GM18870 (cell line): Measurements from ENCODE around the gene CCDC141.
"Not testable (repeated sequence)": the region's sequence is repeated elsewhere in the genome, so short reads cannot be mapped to it uniquely, and the experiment has no call there.

Source experiments
- ATAC-seq: cut with Tn5 transposase; IDR thresholded peaks from one replicate; pipeline ENCODE4 v1.9.1; 2021; ENCODE audit warnings: moderate library complexity; ENCODE audit not compliant: unreplicated experiment

CCDC141 gene

GRCh38 chr2:179037807-179038206 is 12.1 kb downstream of the CCDC141 start:
- peak; percentile 76 for ATAC-seq

- no peak for ATAC-seq
Observed at GRCh38 chr2:179036353-179036905, 13.5 kb downstream of the CCDC141 start.

- peak; percentile 99 for ATAC-seq
Observed at GRCh38 chr2:179031731-179032408, 18.1 kb downstream of the CCDC141 start.

GRCh38 chr2:179024445-179024844 is 25.5 kb downstream of the CCDC141 start:
- ATAC-seq: no peak

GRCh38 chr2:179022685-179023084 is 27.3 kb downstream of the CCDC141 start:
- no peak for ATAC-seq

- peak; percentile 92 for ATAC-seq
Observed at GRCh38 chr2:179021258-179021657, 28.7 kb downstream of the CCDC141 start.

- no peak for ATAC-seq
Observed at GRCh38 chr2:179020156-179020750, 29.7 kb downstream of the CCDC141 start.

- no peak for ATAC-seq
Observed at GRCh38 chr2:179019260-179019659, 30.7 kb downstream of the CCDC141 start.

- no peak for ATAC-seq
Observed at GRCh38 chr2:179017773-179018357, 32.1 kb downstream of the CCDC141 start.

- not testable (repeated sequence) for ATAC-seq
Observed at GRCh38 chr2:179014189-179014588, 35.7 kb downstream of the CCDC141 start.

GRCh38 chr2:179005976-179006375 is 44.0 kb downstream of the CCDC141 start:
- ATAC-seq: no peak

GRCh38 chr2:178999476-178999875 is 50.5 kb downstream of the CCDC141 start:
- ATAC-seq: no peak

- no peak for ATAC-seq
Observed at GRCh38 chr2:178998539-178998938, 51.4 kb downstream of the CCDC141 start.

- no peak for ATAC-seq
Observed at GRCh38 chr2:178997477-178997876, 52.5 kb downstream of the CCDC141 start.

- no peak for ATAC-seq
Observed at GRCh38 chr2:178997067-178997466, 52.9 kb downstream of the CCDC141 start.

- ATAC-seq: no peak
Observed at GRCh38 chr2:178994264-178994663, 55.7 kb downstream of the CCDC141 start.

- ATAC-seq: no peak
Observed at GRCh38 chr2:178993788-178994187, 56.1 kb downstream of the CCDC141 start.

- ATAC-seq: not testable (repeated sequence)
Observed at GRCh38 chr2:178992719-178993118, 57.2 kb downstream of the CCDC141 start.

GRCh38 chr2:178990533-178991241 is 59.2 kb downstream of the CCDC141 start:
- ATAC-seq: peak; percentile 86

GRCh38 chr2:178989424-178989823 is 60.5 kb downstream of the CCDC141 start:
- not testable (repeated sequence) for ATAC-seq

GRCh38 chr2:178982652-178983051 is 67.3 kb downstream of the CCDC141 start:
- not testable (repeated sequence) for ATAC-seq
